Stimulated activated naive CD8-positive, alpha-beta T cell treated with anti-CD3 and anti-CD28 coated beads, Interleukin-15, amount 100 ng/mL, for 72 hours (primary cell): ENCODE data around the gene BCORL1.

Experiments used
- ATAC-seq: fragments of 150-1000 bp; cut with Tn5 transposase; 2 replicates; pipeline ENCODE4 v1.10.0; 2021; ENCODE audit warnings: mild to moderate bottlenecking, moderate library complexity
- DNase-seq, 2 donors: peaks; one replicate each; pipeline ENCODE4 v3.0.0; 2021 to 2022
- H3K27ac Mint-ChIP-seq, 2 donors: one replicate each; pipeline ENCODE4 v1.8.0; 2022; ENCODE audit warnings: mild to moderate bottlenecking in 2 of 2, mixed read lengths in 2 of 2, moderate library complexity in 2 of 2
- H3K27me3 Mint-ChIP-seq: one replicate; pipeline ENCODE4 v1.8.0; 2022; ENCODE audit warnings: mixed read lengths
- H3K4me1 Mint-ChIP-seq: one replicate; pipeline ENCODE4 v1.8.0; 2022; ENCODE audit warnings: mild to moderate bottlenecking, mixed read lengths
- H3K4me3 Mint-ChIP-seq, 2 donors: one replicate each; pipeline ENCODE4 v1.8.0; 2022; ENCODE audit warnings: mild to moderate bottlenecking in 2 of 2, mixed read lengths in 2 of 2, moderate library complexity in 1 of 2
- H3K9me3 Mint-ChIP-seq, 2 donors: one replicate each; pipeline ENCODE4 v1.8.0; 2022; ENCODE audit warnings: mixed read lengths in 2 of 2

The BCORL1 gene

DNA sequence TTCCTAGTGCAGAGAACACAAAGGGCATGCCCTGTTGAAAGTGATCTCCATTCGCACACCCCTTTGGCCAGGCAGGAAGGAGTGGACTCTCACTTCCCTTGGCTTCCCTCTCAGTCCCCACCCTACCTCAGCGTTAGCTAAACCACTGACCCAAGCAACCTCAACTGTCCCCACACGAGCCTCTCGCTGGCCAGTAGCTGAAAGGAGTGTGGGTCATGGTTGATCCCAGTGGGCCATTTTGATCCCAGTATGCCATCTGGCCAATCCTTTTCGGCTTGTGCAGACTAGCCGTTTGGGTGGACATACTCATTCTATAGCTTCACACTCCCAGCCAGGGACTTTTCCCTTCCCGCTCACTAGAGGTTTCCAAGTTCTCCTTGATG, 24.4 kb upstream of the BCORL1 start:
- Mint-ChIP-seq H3K27me3 (no peaks in the 10 kb centered on the region), H3K9me3 (no peaks in the 10 kb centered on the region), H3K4me3 (peak overlapping the region; percentile 72 to 73), H3K27ac (no peak overlapping the region), H3K4me1 (peaks cover 24% of the 10 kb centered on the region)
- no peak for DNase-seq
- ATAC-seq, result no peak

GRCh38 chrX:129958814-129959492, 23.5 kb upstream of the BCORL1 start:
- DNase-seq, result no peak
- Mint-ChIP-seq H3K4me3 (no peak overlapping the region), H3K27ac (no peak overlapping the region), H3K4me1 (peaks cover 24% of the 10 kb centered on the region), H3K27me3 (no peaks in the 10 kb centered on the region), H3K9me3 (no peaks in the 10 kb centered on the region)
- ATAC-seq, result no peak

DNA sequence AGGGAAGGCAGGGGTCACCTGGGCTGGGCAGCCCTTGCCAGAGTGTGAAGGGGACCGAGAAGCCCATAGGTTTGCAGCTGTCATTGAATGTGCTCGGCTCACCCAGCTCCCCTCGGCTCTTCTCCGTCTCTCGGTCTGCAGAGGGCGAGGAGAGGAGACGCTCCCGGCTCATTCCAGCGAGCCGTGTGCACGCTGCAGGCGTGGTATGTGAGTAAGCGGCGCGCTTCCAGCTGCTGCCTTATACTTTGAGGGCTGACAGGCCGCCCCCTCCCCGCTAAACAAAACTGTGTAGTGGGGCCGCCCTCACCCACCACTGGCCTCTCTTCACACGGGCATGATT, 23.0 kb upstream of the BCORL1 start:
- no peak for DNase-seq
- H3K27ac Mint-ChIP-seq, result no peak overlapping the region
- no peaks in the 10 kb centered on the region for H3K9me3 Mint-ChIP-seq
- H3K4me1 Mint-ChIP-seq, result peaks cover 24% of the 10 kb centered on the region
- no peaks in the 10 kb centered on the region for H3K27me3 Mint-ChIP-seq
- ATAC-seq, result no peak
- H3K4me3 Mint-ChIP-seq, result no peak overlapping the region

- H3K27me3 Mint-ChIP-seq, result no peaks in the 10 kb centered on the region
- H3K27ac Mint-ChIP-seq, result peak overlapping the region; percentile 63 to 81
- H3K4me3 Mint-ChIP-seq, result peak overlapping the region; percentile 76 to 84
- ATAC-seq (peak; percentile 92), DNase-seq (peak; percentile 58 to 75)
- peaks cover 24% of the 10 kb centered on the region for H3K4me1 Mint-ChIP-seq
- H3K9me3 Mint-ChIP-seq, result no peaks in the 10 kb centered on the region
Observed at GRCh38 chrX:129961180-129962083, 21.0 kb upstream of the BCORL1 start.

DNA sequence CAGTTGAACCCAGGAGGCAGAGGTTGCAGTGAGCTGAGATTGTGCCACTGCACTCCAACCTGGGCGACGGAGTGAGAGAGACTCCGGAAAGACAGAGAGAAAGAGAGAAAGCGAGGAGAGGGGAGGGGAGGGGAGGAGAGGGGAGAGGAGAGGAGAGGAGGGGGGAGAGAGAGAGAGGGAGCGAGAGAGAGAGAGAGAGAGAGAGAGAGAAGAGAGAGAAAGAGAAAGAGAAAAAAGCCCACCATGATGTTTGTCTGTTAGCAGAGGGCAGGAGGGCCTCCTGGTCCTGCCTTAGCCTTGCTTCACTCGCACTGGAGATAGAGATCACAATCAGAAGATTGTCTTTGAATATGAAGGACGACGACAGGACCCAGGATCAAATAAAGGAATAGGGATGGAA, 18.7 kb upstream of the BCORL1 start:
- H3K27ac Mint-ChIP-seq, result no peak overlapping the region
- H3K27me3 Mint-ChIP-seq, result no peaks in the 10 kb centered on the region
- ATAC-seq, result no peak
- H3K9me3 Mint-ChIP-seq, result no peaks in the 10 kb centered on the region
- no peak for DNase-seq
- no peak overlapping the region for H3K4me3 Mint-ChIP-seq
- H3K4me1 Mint-ChIP-seq, result peaks cover 15% of the 10 kb centered on the region

DNA sequence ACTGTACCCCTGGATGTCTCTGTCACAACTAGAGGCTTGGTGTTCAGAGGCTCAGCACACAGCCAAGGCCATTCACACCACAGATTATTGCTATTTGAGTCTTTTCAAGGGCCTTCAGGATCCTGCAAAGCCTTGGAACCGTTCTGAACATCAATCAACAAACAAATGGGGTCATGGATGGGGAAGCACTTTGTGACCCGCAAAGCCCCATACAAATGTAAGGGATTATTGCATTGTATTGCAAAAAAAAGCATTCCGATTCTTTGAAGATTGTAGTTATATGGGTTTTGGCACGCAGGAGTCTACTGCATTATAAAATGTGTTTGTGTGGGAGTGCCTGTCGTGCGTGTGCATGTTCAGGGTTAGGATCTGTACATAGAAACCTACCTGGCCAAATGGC, 17.3 kb upstream of the BCORL1 start:
- Mint-ChIP-seq H3K27ac (no peak overlapping the region), H3K27me3 (no peaks in the 10 kb centered on the region), H3K9me3 (no peaks in the 10 kb centered on the region), H3K4me1 (peaks cover 15% of the 10 kb centered on the region), H3K4me3 (no peak overlapping the region)
- no peak for DNase-seq
- ATAC-seq, result no peak

DNA sequence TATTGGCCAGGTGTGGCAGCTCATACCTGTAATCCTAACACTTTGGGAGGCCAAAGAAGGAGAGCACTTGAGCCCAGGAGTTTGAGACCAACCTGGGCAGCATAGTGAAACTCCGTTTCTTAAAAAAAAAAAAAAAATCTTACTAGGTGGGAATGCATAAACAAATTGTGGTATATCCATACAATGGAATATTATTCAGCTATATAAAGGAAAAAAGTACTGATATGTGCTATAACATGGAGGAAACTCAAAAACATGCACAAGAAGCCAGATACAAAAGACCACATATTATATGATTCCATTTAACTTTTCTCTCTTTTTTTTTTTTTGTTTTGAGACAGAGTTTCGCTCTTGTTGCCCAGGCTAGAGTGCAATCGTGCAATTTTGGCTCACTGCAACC, 13.5 kb upstream of the BCORL1 start:
- no peak overlapping the region for H3K27ac Mint-ChIP-seq
- no peaks in the 10 kb centered on the region for H3K9me3 Mint-ChIP-seq
- ATAC-seq (no peak), DNase-seq (no peak)
- no peaks in the 10 kb centered on the region for H3K4me1 Mint-ChIP-seq
- no peak overlapping the region for H3K4me3 Mint-ChIP-seq
- H3K27me3 Mint-ChIP-seq, result no peaks in the 10 kb centered on the region

DNA sequence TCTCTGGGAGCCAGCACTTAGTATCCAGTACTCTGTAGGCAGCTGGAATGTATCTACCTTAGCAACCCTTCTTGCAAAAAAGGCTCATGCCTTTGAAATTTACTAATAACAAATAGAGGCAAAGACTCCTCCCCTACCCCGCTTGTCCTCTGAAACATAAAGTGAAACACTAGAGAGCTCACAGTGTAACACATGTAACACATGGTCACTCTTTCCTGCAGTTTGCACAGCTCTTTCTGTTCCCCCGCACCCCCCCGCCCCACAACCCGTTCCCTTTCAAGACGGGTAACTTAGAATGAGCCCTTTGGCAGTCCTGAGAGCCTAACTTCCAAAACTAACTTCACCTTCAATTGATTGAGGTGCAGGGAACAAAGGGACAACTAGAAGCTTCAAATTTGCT, 6.0 kb upstream of the BCORL1 start:
- no peak overlapping the region for H3K27ac Mint-ChIP-seq
- H3K9me3 Mint-ChIP-seq, result no peaks in the 10 kb centered on the region
- H3K27me3 Mint-ChIP-seq, result no peaks in the 10 kb centered on the region
- H3K4me3 Mint-ChIP-seq, result no peak overlapping the region
- no peak for DNase-seq
- no peak for ATAC-seq
- no peaks in the 10 kb centered on the region for H3K4me1 Mint-ChIP-seq

- no peaks in the 10 kb centered on the region for H3K27me3 Mint-ChIP-seq
- H3K9me3 Mint-ChIP-seq, result no peaks in the 10 kb centered on the region
- no peak for ATAC-seq
- DNase-seq, result no peak
- peaks cover 2% of the 10 kb centered on the region for H3K4me1 Mint-ChIP-seq
- H3K4me3 Mint-ChIP-seq, result peak overlapping the region; percentile 14 to 44
- no peak overlapping the region for H3K27ac Mint-ChIP-seq
Observed at GRCh38 chrX:129979207-129979920, 3.1 kb upstream of the BCORL1 start.

DNA sequence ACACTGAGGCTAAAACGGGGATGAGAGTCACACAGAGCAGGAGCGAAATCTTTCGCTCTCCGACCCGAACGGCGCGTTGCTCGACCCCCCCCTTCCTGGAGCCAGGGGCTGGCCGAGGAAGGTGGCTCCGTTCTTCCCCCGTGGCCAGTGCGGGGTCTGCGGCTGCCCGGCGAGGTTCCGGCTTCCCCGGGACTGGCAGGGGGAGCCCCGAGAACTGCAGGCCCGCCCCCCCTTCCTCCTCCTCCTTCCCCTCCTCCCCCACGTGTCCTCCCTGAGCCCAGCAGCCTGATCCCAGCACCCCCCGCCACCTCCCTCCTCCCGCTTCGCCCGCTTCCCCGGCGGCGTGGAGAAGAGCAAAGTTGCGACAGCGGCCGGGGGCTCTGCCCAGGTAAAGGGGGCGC, 2.4 kb upstream of the BCORL1 start:
- H3K9me3 Mint-ChIP-seq, result no peaks in the 10 kb centered on the region
- peak overlapping the region; percentile 60 to 71 for H3K4me3 Mint-ChIP-seq
- no peaks in the 10 kb centered on the region for H3K27me3 Mint-ChIP-seq
- H3K4me1 Mint-ChIP-seq, result peaks cover 9% of the 10 kb centered on the region
- DNase-seq (peak in 1 of 2 donors; percentile 23), ATAC-seq (peak; percentile 3)
- H3K27ac Mint-ChIP-seq, result no peak overlapping the region

DNA sequence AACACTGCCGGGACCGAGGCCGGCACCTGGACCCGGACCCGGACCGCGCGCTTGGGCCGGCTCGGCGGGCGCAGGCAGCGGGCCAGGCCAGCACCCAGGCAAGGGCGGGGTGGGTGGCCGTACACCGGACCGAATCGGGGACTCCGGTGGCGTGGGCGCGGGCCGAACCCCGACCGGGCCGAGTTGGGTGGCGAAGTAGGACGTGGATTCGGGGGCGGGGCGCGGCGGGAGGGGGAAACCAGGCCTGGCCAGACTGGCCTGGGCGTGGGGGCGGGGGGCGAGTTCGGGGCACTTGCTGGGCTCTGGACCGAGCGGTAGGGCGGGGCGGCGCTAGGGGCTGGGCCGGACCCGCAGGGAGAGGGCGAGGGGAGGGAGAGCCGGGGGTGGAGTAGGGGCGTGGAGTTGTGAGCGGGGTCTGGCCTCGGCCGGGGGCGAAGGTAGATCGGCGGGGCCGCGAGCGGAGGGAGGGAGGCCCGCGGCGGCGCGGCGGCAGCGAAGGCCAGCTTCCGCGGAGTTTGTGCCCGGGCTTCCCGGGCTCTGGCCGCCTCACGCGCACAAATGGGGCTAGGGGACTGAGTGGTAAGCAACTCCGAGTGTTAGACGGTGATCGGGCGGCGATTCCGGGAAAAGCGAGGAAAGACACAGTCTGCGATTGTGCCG, 1.8 kb upstream of the BCORL1 start:
- peak; percentile 9 to 28 for DNase-seq

GRCh38 chrX:129981200-129981553, 1.3 kb upstream of the BCORL1 start:
- Mint-ChIP-seq H3K4me1 (peaks cover 13% of the 10 kb centered on the region), H3K9me3 (no peaks in the 10 kb centered on the region), H3K4me3 (no peak overlapping the region), H3K27me3 (no peaks in the 10 kb centered on the region), H3K27ac (peak overlapping the region in 1 of 2 donors; percentile 52)
- no peak for ATAC-seq
- DNase-seq, result no peak

More for the DNA sequence above, 1.8 kb upstream of the BCORL1 start:
- Mint-ChIP-seq H3K9me3 (no peaks in the 10 kb centered on the region), H3K27ac (no peak overlapping the region), H3K27me3 (no peaks in the 10 kb centered on the region), H3K4me3 (no peak overlapping the region), H3K4me1 (peaks cover 13% of the 10 kb centered on the region)
- peak; percentile 16 for ATAC-seq

GRCh38 chrX:129981752-129982299, 609 bp upstream of the BCORL1 start:
- no peak for DNase-seq
- no peaks in the 10 kb centered on the region for H3K9me3 Mint-ChIP-seq
- no peak overlapping the region for H3K27ac Mint-ChIP-seq
- peaks cover 13% of the 10 kb centered on the region for H3K4me1 Mint-ChIP-seq
- no peak for ATAC-seq
- no peak overlapping the region for H3K4me3 Mint-ChIP-seq
- H3K27me3 Mint-ChIP-seq, result no peaks in the 10 kb centered on the region

DNA sequence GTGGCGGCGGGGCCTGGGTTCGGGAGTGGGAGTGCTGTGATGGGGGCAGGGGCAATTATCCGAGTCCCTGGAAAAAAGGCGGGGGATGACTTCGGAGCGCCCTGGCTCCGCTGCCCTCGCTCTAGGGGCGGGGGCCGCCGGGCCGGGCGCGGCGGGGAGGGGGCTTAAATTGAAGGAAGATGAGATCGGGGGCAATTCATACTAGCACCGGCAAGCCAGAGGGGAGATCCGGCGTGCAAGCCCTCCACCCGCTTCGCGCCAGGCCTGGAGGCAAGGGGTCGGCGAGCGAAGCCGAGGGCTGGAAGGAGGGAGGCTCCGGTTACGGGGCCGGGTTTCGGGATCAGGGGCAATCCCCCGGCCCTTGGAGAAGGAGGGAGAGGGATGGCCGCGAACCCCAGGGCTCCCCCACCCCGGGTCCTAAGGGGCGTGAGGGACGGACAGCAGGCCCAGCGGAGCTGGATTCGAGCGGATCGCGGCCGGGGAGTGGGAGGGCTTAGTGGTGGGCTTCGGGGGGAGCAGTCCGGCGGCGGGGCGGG, 1.2 kb downstream of the BCORL1 start:
- no peaks in the 10 kb centered on the region for H3K9me3 Mint-ChIP-seq
- no peaks in the 10 kb centered on the region for H3K27me3 Mint-ChIP-seq
- H3K4me3 Mint-ChIP-seq, result no peak overlapping the region
- peak in 1 of 2 donors; percentile 10 for DNase-seq
- H3K4me1 Mint-ChIP-seq, result peaks cover 22% of the 10 kb centered on the region
- ATAC-seq, result no peak
- H3K27ac Mint-ChIP-seq, result no peak overlapping the region
